Measurements from ENCODE around the gene FPGS. TPM values are rescaled to one million over a fixed set of nuclear protein-coding genes. Genes with fewer than 3 reads are reported as not detected.

FPGS gene
- total RNA-seq, 1 experiment from 2014 or later = 87.0 TPM

DNA sequence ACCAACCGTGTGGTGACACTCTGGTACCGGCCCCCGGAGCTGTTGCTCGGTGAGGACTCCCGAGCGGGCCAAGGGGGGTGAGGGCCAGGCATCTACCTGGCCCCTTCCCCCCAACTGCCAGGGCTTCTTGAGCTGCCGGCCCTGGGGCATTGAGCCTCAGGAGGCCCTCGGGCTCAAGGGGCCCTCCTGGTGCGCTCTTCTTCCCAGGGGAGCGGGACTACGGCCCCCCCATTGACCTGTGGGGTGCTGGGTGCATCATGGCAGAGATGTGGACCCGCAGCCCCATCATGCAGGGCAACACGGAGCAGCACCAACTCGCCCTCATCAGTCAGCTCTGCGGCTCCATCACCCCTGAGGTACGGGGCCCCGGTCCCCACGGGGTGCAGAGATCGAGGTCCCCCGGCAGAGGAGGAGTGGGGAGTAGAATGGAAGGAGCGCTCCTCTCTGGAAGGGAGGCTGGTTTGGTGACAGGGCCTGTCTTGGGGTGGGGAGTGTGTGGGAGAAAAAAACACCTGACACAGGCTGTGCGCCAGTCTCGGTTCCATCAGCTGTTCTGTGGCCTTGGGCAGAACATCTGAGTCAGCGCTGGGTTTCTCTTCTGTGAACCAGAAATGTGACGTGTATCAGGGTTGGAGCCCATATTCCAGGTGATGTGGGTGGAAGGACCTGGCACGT, 14.2 kb upstream of the FPGS start:
- no peak for DNase-seq (ENCODE audit: low read depth)

DNA sequence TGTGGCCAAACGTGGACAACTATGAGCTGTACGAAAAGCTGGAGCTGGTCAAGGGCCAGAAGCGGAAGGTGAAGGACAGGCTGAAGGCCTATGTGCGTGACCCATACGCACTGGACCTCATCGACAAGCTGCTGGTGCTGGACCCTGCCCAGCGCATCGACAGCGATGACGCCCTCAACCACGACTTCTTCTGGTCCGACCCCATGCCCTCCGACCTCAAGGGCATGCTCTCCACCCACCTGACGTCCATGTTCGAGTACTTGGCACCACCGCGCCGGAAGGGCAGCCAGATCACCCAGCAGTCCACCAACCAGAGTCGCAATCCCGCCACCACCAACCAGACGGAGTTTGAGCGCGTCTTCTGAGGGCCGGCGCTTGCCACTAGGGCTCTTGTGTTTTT, 13.5 kb upstream of the FPGS start:
- DNase-seq (ENCODE audit: low read depth) = no peak

DNA sequence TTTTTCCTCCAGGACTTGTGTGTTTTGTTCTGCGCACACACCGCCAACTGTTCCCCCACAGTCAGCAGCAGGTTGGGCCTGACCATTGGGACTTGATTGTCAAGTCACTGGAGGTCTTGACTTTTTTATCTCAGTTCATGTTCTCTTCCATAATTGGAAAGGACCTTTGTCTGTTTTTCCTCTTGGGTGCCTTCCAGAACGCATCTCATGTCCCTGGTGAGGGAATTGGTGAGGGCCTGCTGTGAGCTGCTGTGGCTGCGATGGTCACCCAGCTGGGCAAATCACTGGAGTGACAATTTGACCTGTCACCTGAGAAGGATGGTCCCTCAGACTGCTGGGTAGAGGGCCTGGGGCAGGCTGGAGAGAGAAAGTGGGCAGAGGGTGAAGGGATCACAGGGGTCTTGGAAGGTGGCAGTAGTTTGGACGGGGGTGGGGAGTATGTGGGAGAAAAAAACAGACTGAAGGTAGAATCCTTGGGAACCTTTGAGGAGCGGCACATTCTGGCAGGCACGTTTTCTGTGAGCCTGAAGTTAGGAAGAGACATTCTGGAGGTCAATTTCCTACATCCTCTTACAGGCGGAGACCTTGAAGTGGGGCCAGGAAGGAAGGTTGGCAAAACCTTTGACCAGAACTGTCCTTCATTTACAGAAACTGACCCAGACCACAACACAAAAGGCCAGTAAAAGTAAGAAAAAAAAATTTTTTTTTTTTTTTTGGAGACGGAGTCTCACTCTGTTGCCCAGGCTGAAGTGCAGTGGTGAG, 12.4 kb upstream of the FPGS start:
- no peak for DNase-seq (ENCODE audit: low read depth)

DNA sequence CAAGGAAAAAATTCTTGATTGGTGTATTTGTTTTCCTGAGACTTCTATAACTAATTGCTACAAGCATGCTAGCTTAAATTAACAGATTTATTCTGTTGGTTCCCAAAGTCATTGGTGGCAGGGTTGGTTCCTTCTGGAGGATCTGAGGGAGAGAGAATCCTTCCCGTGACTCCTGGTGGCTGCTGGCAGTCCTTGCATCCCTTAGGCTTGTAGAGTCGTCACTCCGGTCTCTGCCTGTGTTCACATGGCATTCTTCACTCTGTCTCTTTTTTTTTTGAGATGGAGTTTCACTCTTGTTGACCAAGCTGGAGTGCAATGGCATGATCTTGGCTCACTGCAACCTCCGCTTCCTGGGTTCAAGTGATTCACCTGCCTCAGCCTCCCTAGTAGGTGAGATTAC, 11.6 kb upstream of the FPGS start:
- no peak for DNase-seq (ENCODE audit: low read depth)

DNA sequence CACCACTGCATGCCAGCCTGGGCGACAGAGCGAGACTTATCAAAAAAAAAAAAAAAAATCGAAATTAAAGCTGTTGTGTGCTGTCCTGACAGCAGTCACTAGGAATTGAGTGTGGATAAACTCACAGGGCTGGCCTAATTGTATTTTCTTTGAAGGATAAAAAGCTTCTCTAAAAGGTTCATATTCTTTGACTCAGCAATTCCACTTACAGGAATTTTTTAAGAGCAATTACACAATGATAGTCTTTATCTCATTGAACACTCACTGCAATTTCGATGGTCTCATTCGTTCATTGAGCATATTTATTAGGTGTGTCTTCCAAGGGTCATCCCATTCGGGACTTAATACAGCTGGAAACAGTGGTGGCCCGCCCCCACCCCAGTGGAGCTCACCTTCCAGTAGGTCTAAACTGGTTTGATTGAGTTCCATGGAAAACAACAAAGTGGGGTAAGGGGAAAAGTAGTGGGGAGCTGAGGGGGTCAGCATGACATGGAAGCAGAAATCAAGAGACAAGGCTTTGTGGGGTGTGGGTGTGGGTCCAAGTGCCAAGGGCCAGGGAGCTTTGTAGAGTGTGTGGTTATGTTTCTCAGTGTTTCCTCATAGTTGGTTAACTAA, 10.2 kb upstream of the FPGS start:
- no peak for DNase-seq (ENCODE audit: low read depth)

DNA sequence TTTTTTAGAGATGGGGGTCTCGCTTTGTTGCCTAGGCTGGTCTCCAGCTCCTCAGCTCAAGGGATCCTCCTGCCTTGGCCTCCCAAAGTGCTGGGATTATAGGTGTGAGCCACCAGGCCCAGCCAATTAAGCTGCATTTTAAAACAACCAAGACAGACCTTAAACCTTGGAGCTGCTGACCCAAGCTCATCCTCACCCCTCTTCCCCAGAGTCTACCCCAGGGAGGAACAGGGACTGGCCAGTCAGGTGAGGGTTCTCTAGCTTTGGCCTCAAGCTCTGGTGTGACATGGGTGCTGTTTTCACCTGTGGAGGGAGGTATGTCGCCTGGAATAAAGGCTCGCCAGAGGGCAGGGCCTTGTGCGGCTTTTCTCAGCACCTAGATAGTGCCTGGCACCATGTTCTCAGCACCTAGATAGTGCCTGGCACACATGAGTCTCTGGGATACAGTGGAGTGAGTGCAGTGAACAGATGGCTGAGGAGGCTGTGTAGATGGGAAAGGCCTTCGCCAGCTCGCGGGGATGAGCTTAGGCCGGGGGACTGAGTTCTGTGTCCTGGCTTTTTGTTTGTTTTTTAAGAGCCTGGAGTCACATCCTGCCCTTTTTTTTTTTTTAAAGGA, 9.5 kb upstream of the FPGS start:
- peak; percentile 38 for DNase-seq (ENCODE audit: low read depth)

DNA sequence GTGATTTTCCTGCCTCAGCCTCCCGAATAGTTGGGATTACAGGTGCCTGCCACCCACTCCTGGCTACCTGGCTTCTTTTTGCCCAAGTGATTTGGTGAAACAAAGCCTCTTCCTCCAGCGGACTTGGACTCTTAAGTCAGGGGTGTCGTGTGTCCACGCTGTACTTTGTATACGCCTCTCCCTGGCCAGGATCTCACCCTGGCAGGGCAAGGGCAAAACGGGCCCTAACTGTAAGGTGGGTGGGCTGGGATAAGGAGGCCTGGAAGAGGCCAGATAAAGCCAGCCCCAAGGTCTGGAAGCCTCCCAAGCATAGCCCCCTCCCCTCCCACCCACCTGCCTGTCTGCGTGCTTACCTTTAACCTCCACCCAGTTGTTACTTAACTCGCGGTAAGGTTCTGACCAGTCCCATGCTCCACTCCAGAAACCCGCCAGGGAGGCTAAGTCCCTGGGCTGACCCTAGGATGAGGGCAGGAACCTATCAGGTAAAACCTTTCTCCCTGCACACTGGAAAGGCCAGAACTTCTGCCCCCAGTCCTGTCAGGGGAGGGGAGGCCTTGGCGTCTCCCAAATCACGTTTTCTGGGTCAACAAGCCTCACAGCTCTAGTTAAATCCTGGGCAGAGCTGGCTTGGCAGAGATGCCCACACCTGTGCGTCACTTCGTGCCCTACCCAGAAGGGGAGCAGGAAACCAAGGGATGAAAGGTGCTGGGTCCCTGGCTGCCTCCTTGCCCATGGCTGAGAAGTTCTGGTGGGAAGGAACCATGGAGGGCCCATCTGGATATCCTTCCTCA, 8.5 kb upstream of the FPGS start:
- DNase-seq (ENCODE audit: low read depth) = no peak

DNA sequence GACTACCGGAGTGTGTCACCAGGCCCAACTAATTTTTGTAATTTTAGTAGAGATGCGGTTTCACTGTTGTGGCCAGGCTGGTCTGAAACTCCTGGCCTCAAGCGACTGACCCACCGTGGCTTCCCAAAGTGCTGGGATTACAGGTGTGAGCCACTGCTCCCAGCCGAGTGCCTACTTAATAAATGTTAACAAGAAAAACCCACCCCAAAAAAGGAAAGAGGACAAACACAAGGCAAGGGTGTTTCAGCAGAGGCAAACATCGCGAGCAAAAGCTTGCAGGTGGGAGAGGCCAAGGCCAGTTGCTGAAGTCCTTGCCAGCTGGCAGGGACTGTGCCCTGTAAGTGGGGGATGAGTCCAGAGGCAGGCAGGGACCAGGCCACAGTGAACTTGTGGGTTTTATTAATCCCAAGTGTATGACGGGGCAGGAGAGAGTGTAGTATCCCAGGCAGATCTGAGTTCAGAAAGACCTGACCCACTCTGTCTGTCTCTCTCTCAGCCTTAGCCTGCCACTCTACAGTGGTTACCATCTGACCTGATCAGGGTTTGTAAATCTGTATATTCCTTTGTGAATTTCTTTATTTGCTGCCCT, 6.4 kb upstream of the FPGS start:
- DNase-seq (ENCODE audit: low read depth) = peak; percentile 35

DNA sequence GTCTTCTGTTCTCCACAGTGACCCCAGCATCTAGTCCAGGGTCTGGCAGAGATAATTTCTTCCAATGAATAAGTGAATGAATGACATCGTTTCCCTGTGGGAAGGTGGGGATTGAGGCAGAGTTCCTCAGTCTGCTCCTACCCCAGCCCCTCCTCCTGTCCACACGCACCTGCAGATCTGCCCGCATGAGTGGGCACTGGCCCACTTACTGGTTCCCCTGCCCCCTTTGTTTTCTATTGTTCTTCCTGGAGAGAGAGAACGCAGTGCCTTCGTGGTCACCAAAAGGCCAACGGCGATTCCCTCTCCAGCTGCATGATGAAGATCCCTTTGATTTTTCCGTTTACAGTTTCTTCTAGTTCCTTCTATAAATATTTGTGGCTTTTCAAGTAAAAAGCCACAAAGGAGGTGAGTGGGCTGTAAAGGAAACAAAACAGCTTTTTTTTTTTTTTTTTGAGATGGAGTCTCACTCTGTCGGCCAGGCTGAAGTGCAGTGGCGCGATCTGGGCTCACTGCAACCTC, 5.8 kb upstream of the FPGS start:
- DNase-seq (ENCODE audit: low read depth) = peak; percentile 56

DNA sequence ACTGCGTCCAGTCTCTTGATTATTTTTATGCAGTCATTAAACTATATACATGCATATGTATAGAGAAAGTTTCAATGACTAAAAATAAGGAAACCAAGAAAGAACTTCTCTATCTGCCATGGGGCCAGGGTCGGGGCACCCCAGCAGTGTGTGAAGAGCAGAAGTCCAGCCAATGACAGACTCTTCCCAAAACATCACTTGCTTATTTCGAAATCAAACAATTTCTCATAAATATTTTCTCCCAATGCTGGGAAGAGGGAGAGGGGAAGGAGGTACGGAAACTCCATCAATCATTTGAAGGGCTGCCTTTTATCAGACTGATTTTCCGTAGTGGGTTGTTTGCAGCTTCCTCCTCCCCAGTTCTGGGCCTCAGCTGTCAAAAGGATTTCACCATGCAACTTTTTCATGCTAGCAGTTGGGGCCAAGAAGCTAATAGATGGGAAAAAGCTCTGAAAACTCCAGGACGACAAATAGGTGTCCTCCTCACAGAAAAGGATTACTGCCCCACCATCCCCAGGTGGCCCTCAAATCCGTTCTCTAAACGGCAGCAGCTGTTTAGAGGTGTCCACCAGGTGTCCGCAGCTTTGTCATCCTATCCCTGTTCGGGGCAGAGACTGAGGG, 617 bp upstream of the FPGS start:
- DNase-seq (ENCODE audit: low read depth) = no peak

DNA sequence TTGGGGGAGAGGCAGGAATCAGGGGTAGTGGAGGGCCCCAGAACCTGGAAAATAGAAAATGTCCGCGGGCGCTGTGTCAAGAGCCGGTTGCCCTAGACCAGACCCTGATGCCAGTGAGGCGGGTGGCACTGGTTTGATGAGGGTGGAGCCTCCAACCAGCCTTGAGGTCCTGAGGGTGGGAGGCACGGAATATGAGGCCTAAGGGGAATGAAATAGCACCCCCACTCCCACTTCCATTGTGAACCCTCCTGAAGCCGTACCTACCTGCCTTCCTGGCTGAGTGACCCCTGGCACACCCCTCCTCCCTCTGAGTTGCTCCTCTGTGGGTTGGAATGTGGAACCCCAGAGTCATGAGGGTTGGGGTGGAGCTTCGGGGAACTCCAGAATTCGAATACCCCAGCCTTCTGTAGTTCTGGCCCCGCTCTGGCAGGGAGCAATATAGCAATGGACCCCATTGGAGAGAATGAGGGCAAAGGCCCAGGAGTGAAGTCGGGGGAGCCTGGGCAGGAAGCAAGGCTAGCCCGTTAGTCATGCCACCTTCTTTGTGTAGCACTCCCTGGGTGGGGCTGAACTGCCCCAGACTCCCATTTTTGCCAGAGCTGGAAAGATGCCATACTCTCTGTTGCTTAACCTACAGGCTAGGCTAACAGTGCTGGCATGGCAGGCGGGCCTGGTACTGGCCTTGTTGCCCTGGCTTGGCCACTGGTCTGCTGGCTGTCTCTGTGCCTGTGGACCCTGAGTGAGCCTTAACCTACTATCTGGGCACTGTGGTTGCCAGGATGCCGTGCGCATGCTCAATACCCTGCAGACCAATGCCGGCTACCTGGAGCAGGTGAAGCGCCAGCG, 1.0 kb downstream of the FPGS start:
- DNase-seq (ENCODE audit: low read depth) = peak; percentile 64

DNA sequence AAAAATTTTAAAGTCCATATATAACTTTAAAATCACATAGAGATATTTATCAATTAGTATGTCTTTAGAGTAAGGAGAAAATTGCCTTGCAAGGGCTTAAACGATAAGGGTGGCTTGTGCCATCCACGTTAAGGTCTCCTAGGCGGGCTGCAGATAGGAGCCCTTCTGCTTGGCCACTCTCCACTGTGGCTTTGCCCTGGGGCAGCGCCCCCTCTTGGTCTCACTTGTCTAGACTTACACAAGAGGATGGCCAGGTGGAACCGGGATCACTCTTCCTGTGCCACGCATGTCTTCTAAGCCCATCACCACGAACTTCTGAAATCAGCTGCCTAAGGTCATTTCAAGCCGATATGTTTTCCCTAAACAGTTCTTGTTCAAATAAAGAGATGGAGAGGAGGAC, 2.9 kb downstream of the FPGS start:
- no peak for DNase-seq (ENCODE audit: low read depth)

DNA sequence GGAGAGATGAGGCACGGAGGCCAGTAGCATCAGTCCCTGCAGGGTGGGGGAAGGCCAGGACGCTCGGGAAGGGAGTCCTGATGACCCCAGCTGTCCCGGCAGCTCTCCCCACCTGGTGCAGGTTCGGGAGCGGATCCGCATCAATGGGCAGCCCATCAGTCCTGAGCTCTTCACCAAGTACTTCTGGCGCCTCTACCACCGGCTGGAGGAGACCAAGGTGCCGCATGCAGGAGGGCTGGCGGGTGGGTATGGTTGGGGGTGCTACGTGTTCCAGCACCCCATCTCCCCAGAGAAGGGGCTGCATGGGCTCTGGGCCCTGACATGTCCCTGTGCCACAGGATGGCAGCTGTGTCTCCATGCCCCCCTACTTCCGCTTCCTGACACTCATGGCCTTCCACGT, 4.2 kb downstream of the FPGS start:
- no peak for DNase-seq (ENCODE audit: low read depth)

DNA sequence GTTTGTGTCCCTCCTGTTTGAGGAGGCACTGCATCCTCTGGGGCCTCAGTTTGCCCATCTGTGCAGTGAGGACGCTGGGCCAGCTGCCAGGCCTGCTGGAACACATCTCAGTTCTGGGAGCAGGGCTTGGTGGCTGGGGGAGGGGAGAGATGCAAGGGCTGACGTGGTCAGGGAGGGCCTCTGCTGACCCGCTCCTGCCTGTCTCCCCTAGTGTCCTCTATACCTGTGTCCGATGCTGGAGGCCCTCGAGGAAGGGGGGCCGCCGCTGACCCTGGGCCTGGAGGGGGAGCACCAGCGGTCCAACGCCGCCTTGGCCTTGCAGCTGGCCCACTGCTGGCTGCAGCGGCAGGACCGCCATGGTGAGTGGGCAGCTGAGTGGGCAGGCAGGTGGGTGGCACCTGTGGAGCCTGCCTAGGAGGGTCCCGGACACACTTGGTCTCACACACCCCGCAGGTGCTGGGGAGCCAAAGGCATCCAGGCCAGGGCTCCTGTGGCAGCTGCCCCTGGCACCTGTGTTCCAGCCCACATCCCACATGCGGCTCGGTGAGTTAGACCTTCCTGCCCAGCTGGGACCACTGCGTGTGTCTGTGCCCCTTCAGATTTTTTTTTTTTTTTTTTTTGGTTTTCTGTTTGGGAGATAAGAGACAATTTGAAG, 5.8 kb downstream of the FPGS start:
- DNase-seq (ENCODE audit: low read depth) = no peak

DNA sequence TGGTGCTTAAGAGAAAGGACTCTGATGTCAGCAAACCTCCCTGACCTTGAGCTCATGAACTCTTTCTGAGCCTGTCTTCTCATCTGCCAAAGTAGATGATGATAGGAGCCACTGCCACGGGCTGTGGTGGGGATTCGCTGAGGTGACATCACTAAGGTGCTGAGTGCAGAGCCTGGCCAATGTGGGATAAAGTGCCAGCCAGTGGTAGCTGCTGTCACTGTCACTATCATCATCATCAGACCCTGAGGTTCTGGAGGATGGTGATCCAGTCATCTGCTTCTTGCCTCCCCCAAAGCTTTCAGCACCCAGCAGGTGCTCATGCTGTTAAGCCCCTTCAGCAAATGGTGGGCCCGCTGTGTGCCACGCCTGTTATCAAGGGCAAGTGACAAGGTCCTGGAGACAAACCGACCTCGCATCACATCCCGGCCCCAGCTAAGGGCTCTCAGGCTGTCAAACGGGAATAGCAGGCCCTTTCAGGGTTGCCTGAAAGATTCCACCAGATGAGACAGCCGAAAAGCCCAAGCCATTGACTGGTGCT, 6.4 kb downstream of the FPGS start:
- no peak for DNase-seq (ENCODE audit: low read depth)

DNA sequence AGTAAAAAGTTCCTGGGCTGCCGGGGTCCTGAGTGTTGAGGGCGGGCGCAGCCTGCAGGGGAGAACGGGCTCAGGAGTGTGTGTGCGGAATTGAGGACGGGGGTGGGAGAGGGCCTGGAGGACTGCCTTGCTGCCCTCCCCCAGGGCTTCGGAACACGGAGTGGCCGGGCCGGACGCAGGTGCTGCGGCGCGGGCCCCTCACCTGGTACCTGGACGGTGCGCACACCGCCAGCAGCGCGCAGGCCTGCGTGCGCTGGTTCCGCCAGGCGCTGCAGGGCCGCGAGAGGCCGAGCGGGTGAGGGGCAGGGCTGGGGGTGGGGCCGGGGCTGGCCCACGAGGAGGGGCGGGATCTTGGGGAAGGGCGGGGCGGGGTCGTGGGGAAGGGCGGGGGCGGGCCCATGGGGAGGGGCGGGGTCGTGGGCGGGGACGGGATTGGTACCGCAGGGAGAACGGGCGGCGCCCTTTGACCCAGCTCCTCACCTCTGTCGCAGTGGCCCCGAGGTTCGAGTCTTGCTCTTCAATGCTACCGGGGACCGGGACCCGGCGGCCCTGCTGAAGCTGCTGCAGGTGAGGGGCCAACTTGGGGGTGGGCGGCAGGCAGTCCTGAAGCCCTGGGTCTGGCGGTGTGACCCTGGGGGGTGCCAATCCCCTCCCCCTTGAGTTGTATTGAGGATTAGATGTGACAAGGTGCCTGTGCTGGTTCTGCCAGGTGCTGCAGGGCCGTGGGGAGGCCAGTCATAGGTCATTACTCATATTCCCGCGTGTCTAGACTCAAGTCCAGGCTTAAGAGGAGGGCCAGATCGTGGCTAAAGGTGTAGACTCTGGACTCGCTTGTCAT, 7.1 kb downstream of the FPGS start:
- no peak for DNase-seq (ENCODE audit: low read depth)

DNA sequence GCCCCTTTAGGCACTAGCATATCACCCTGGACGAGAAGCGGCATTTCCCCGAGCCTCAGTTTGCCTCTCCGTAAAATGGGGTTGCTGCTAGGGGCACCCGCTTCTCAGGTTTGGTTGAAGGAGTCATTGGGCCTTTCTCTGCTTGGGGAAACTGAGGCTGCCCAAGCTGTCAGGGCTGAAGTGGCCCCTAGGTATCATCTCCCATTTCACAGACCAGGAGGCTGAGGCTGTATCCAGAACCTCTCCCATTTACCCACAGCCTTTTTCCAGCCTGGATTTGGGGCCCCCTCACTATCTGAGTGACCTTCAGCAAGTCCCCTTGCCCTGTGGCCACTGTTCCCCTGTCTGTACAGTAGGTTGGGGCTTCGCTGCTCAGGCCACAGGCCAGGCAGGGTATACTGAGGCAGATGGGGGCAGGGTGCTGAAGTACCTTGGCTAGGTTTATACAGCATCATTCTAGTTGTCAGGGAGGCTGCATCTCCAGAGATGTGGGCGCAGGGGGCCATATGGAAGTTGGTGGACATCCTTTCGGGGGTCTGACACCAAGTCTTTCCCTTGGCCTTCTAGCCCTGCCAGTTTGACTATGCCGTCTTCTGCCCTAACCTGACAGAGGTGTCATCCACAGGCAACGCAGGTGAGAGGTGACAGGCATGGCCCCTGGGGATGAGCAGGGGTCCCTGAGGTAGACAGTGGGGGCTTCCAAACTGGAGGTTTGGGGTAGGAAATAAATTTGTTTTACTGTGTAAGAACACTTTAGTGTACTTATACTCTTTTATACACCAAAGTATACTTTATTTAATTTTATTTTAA, 7.9 kb downstream of the FPGS start:
- no peak for DNase-seq (ENCODE audit: low read depth)

Measured in HT1080 (cell line).